Measurements from ENCODE around the gene THAP7. TPM values are rescaled to one million over a fixed set of nuclear protein-coding genes. Genes with fewer than 3 reads are reported as not detected.

The THAP7 gene
- total and polyA plus RNA-seq, 12 donors: 15.7 to 189 (median 48.6) TPM

GRCh38 chr22:20949698-20950183, 52.2 kb downstream of the THAP7 start:
- TF ChIP-seq CTCF (IDR thresholded peaks at IDR 0.05) (no peak), POLR2A (IDR thresholded peaks at IDR 0.05) (no peak)
- intact Hi-C loops (cut with DNase I): no loop called here
- no peak for DNase-seq
- Histone ChIP-seq H3K4me3 (no peak overlapping the region), H3K36me3 (replicated peaks in 1 of 2) (peaks cover 0 to 49% of the 10 kb centered on the region in 2 donors), H3K9me3 (replicated peaks in 1 of 3) (no peaks in the 10 kb centered on the region), H3K27me3 (no peaks in the 10 kb centered on the region), H3K4me1 (replicated peaks in 1 of 2) (no peaks in the 10 kb centered on the region), H3K27ac (no peak overlapping the region)
- 81 to 82% (median 82%) methylated on average over 13 of the region's 13 CpGs for WGBS, 4 donors

MicroRNAs within 50 kb of the gene (microRNA counts, 767-probe panel; counts per million panel counts)
- 0 counts per million in 2 donors for microRNA hsa-miR-649

Small RNA genes lying within 50 kb of the gene (microRNA-seq; reads per million reads assigned to microRNA genes)
- 0 reads per million in 3 donors for gene MIR649

Small RNA genes lying within 50 kb of the gene (small RNA-seq; reads per million reads assigned to genes)
- gene MIR649: 0 reads per million in 2 donors

Other genes starting within 250 kb of the THAP7 start
- gene SERPIND1, start 228.0 kb downstream of the THAP7 start, total RNA-seq: 1 to 10 TPM in 1 of 9 donors, under 1 TPM in 6, not detected in 2; 0.11 to 1.0 (median 0.29) TPM
- gene SERPIND1, start 228.0 kb downstream of the THAP7 start, polyA plus RNA-seq: under 1 TPM; 0.10 to 0.18 (median 0.16) TPM
- 100 to 1,000 TPM in 2 of 9 donors, 10 to 100 TPM in 7; 36.4 to 134 (median 90.6) TPM for gene PI4KA, start 143.3 kb downstream of the THAP7 start, total RNA-seq
- 10 to 100 TPM; 38.6 to 60.2 (median 39.5) TPM for gene PI4KA, start 143.3 kb downstream of the THAP7 start, polyA plus RNA-seq
- 10 to 100 TPM; 15.1 to 35.2 (median 26.1) TPM for gene SNAP29, start 143.1 kb downstream of the THAP7 start, total RNA-seq
- gene SNAP29, start 143.1 kb downstream of the THAP7 start, polyA plus RNA-seq: 10 to 100 TPM; 16.6 to 76.5 (median 19.0) TPM
- 10 to 100 TPM; 33.3 to 69.1 (median 52.5) TPM for gene CRKL, start 84.7 kb downstream of the THAP7 start, total RNA-seq
- gene CRKL, start 84.7 kb downstream of the THAP7 start, polyA plus RNA-seq: 10 to 100 TPM; 15.6 to 33.3 (median 25.3) TPM
- gene AIFM3, start 34.9 kb downstream of the THAP7 start, total RNA-seq: 1 to 10 TPM in 7 of 9 donors, under 1 TPM in 2; 0.72 to 5.0 (median 1.9) TPM
- gene AIFM3, start 34.9 kb downstream of the THAP7 start, polyA plus RNA-seq: 1 to 10 TPM in 2 of 3 donors, under 1 TPM in 1; 0.37 to 9.1 (median 6.1) TPM
- gene LZTR1, start 19.8 kb downstream of the THAP7 start, total RNA-seq: 10 to 100 TPM; 34.7 to 76.3 (median 55.7) TPM
- 100 to 1,000 TPM in 1 of 3 donors, 10 to 100 TPM in 2; 32.6 to 100 (median 62.1) TPM for gene LZTR1, start 19.8 kb downstream of the THAP7 start, polyA plus RNA-seq
- 10 to 100 TPM in 1 of 9 donors, 1 to 10 TPM in 8; 1.7 to 11.9 (median 4.6) TPM for gene P2RX6, start 13.0 kb upstream of the THAP7 start, total RNA-seq
- gene P2RX6, start 13.0 kb upstream of the THAP7 start, polyA plus RNA-seq: 10 to 100 TPM in 1 of 3 donors, 1 to 10 TPM in 2; 2.2 to 10.3 (median 4.2) TPM
- 1 to 10 TPM in 8 of 9 donors, under 1 TPM in 1; 0.90 to 7.2 (median 3.8) TPM for gene SLC7A4, start 30.4 kb upstream of the THAP7 start, total RNA-seq
- 1 to 10 TPM in 1 of 3 donors, under 1 TPM in 2; 0.73 to 3.2 (median 0.94) TPM for gene SLC7A4, start 30.4 kb upstream of the THAP7 start, polyA plus RNA-seq
- gene LRRC74B, start 43.8 kb upstream of the THAP7 start, total RNA-seq: under 1 TPM in 2 of 9 donors, not detected in 7; 0.11 to 0.28 TPM
- gene LRRC74B, start 43.8 kb upstream of the THAP7 start, polyA plus RNA-seq: under 1 TPM in 2 of 3 donors, not detected in 1; 0.07 to 0.32 TPM

Measured in adrenal gland (tissue), 12 donors.